Measurements from ENCODE around the gene POMT2. TPM values are rescaled to one million over a fixed set of nuclear protein-coding genes. Genes with fewer than 3 reads are reported as not detected.

The POMT2 gene
- total RNA-seq, 2 experiments from 2014 or later = 5.9 to 31.4 TPM

- Histone ChIP-seq H3K9me3 (ENCODE audit: low read length) (no peaks in the 10 kb centered on the region), H3K4me3 (ENCODE audit: low read depth, low read length, poor library complexity, severe bottlenecking) (no peak overlapping the region), H3K36me3 (ENCODE audit: insufficient read depth, low read length) (no peaks in the 10 kb centered on the region), H3K4me1 (ENCODE audit: insufficient read depth, low read length, poor library complexity, severe bottlenecking) (no peaks in the 10 kb centered on the region), H3K79me2 (ENCODE audit: insufficient read depth, low read depth, low read length) (no peaks in the 10 kb centered on the region), H2AFZ (ENCODE audit: low read length) (no peak overlapping the region), H3K9me2 (ENCODE audit: insufficient read depth, low read length) (no peaks in the 10 kb centered on the region), H4K20me1 (ENCODE audit: insufficient read depth, low read length) (no peaks in the 10 kb centered on the region), H3K4me2 (ENCODE audit: low read length) (no peak overlapping the region), H3K27ac (ENCODE audit: low read depth, low read length, poor library complexity, severe bottlenecking) (no peak overlapping the region)
- ChIA-PET CTCF (ENCODE audit: unreplicated experiment) (no interaction called here), POLR2A (no interaction called here)
- TF ChIP-seq EZH2phosphoT487 (IDR thresholded peaks at IDR 0.05; ENCODE audit: borderline replicate concordance, low read depth, low read length) = no peak
- TF ChIP-seq, protein P1, sequence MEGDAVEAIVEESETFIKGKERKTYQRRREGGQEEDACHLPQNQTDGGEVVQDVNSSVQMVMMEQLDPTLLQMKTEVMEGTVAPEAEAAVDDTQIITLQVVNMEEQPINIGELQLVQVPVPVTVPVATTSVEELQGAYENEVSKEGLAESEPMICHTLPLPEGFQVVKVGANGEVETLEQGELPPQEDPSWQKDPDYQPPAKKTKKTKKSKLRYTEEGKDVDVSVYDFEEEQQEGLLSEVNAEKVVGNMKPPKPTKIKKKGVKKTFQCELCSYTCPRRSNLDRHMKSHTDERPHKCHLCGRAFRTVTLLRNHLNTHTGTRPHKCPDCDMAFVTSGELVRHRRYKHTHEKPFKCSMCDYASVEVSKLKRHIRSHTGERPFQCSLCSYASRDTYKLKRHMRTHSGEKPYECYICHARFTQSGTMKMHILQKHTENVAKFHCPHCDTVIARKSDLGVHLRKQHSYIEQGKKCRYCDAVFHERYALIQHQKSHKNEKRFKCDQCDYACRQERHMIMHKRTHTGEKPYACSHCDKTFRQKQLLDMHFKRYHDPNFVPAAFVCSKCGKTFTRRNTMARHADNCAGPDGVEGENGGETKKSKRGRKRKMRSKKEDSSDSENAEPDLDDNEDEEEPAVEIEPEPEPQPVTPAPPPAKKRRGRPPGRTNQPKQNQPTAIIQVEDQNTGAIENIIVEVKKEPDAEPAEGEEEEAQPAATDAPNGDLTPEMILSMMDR (conservative IDR thresholded peaks at IDR 0.05; ENCODE audit: low read length) = no peak
- no TSS peak for BruUV-seq (replicated peaks)
- DNase-seq (ENCODE audit: low spot score) = no peak
- intact Hi-C loops (cut with micrococcal nuclease; ENCODE audit: unreplicated experiment) = no loop called here
Observed at GRCh38 chr14:77225892-77226557, 94.7 kb downstream of the POMT2 start.

GRCh38 chr14:77225254-77225653 lies 95.4 kb downstream of the POMT2 start:
- no peaks in the 10 kb centered on the region for H3K9me2 ChIP-seq (ENCODE audit: insufficient read depth, low read length)
- POLR2A ChIA-PET = no interaction called here
- H3K79me2 ChIP-seq (ENCODE audit: insufficient read depth, low read depth, low read length) = no peaks in the 10 kb centered on the region
- DNase-seq (ENCODE audit: low spot score) = no peak
- no peak overlapping the region for H3K4me3 ChIP-seq (ENCODE audit: low read depth, low read length, poor library complexity, severe bottlenecking)
- CTCF ChIA-PET (ENCODE audit: unreplicated experiment) = no interaction called here
- H2AFZ ChIP-seq (ENCODE audit: low read length) = no peak overlapping the region
- no peaks in the 10 kb centered on the region for H3K36me3 ChIP-seq (ENCODE audit: insufficient read depth, low read length)
- H4K20me1 ChIP-seq (ENCODE audit: insufficient read depth, low read length) = no peaks in the 10 kb centered on the region
- no TSS peak for BruUV-seq (replicated peaks)
- intact Hi-C loops (cut with micrococcal nuclease; ENCODE audit: unreplicated experiment) = no loop called here
- H3K27ac ChIP-seq (ENCODE audit: low read depth, low read length, poor library complexity, severe bottlenecking) = no peak overlapping the region
- H3K9me3 ChIP-seq (ENCODE audit: low read length) = no peaks in the 10 kb centered on the region
- H3K4me1 ChIP-seq (ENCODE audit: insufficient read depth, low read length, poor library complexity, severe bottlenecking) = no peaks in the 10 kb centered on the region
- no peak overlapping the region for H3K4me2 ChIP-seq (ENCODE audit: low read length)
- no peak for TF ChIP-seq EZH2phosphoT487 (IDR thresholded peaks at IDR 0.05; ENCODE audit: borderline replicate concordance, low read depth, low read length)
- TF ChIP-seq, protein P1 (conservative IDR thresholded peaks at IDR 0.05; ENCODE audit: low read length) = no peak

Small RNA genes lying within 50 kb of the gene (microRNA-seq; reads per million reads assigned to microRNA genes)
- gene MIR1260A (ENCODE audit: borderline replicate concordance) = not detected

Small RNA genes lying within 50 kb of the gene (small RNA-seq; reads per million reads assigned to genes)
- not detected for gene MIR1260A

Other genes starting within 250 kb of the POMT2 start
- gene CIPC, start 222.6 kb downstream of the POMT2 start, total RNA-seq (2014; rRNA removed; shearing (Covaris generic)) = 31.7 and 43.4 TPM in 2 replicates
- 20.9 and 24.1 TPM in 2 replicates for gene CIPC, start 222.6 kb downstream of the POMT2 start, total RNA-seq (2022)
- gene ZDHHC22, start 179.1 kb downstream of the POMT2 start, total RNA-seq (2014; rRNA removed; shearing (Covaris generic)) = not detected in 2 replicates
- not detected in 2 replicates for gene ZDHHC22, start 179.1 kb downstream of the POMT2 start, total RNA-seq (2022)
- gene TMEM63C, start 139.1 kb downstream of the POMT2 start, total RNA-seq (2014; rRNA removed; shearing (Covaris generic)) = 0.41 and 0.79 TPM in 2 replicates
- gene TMEM63C, start 139.1 kb downstream of the POMT2 start, total RNA-seq (2022) = 4.7 and 6.6 TPM in 2 replicates
- not detected in 2 replicates for gene NGB, start 49.7 kb downstream of the POMT2 start, total RNA-seq (2014; rRNA removed; shearing (Covaris generic))
- gene NGB, start 49.7 kb downstream of the POMT2 start, total RNA-seq (2022) = not detected in 2 replicates
- 39.9 and 43.0 TPM in 2 replicates for gene GSTZ1, start 153 bp upstream of the POMT2 start, total RNA-seq (2014; rRNA removed; shearing (Covaris generic))
- gene GSTZ1, start 153 bp upstream of the POMT2 start, total RNA-seq (2022) = 53.6 and 55.6 TPM in 2 replicates
- gene TMED8, start 56.2 kb upstream of the POMT2 start, total RNA-seq (2014; rRNA removed; shearing (Covaris generic)) = 19.5 and 21.9 TPM in 2 replicates
- 45.4 and 46.2 TPM in 2 replicates for gene TMED8, start 56.2 kb upstream of the POMT2 start, total RNA-seq (2022)
- gene SAMD15, start 56.5 kb upstream of the POMT2 start, total RNA-seq (2014; rRNA removed; shearing (Covaris generic)) = 1.1 and 1.6 TPM in 2 replicates
- 0.70 and 2.0 TPM in 2 replicates for gene SAMD15, start 56.5 kb upstream of the POMT2 start, total RNA-seq (2022)
- gene NOXRED1, start 102.6 kb upstream of the POMT2 start, total RNA-seq (2014; rRNA removed; shearing (Covaris generic)) = 0.38 TPM in 1 of 2 replicates, not detected in the other
- 0.50 and 0.74 TPM in 2 replicates for gene NOXRED1, start 102.6 kb upstream of the POMT2 start, total RNA-seq (2022)
- gene VIPAS39, start 136.7 kb upstream of the POMT2 start, total RNA-seq (2014; rRNA removed; shearing (Covaris generic)) = 11.4 and 13.3 TPM in 2 replicates
- 20.4 and 21.1 TPM in 2 replicates for gene VIPAS39, start 136.7 kb upstream of the POMT2 start, total RNA-seq (2022)
- gene AHSA1, start 137.2 kb upstream of the POMT2 start, total RNA-seq (2014; rRNA removed; shearing (Covaris generic)) = 182 and 230 TPM in 2 replicates
- 238 and 269 TPM in 2 replicates for gene AHSA1, start 137.2 kb upstream of the POMT2 start, total RNA-seq (2022)
- gene ISM2, start 177.9 kb upstream of the POMT2 start, total RNA-seq (2014; rRNA removed; shearing (Covaris generic)) = not detected in 2 replicates
- not detected in 2 replicates for gene ISM2, start 177.9 kb upstream of the POMT2 start, total RNA-seq (2022)